ENCODE data around the gene EYA2.

DNA sequence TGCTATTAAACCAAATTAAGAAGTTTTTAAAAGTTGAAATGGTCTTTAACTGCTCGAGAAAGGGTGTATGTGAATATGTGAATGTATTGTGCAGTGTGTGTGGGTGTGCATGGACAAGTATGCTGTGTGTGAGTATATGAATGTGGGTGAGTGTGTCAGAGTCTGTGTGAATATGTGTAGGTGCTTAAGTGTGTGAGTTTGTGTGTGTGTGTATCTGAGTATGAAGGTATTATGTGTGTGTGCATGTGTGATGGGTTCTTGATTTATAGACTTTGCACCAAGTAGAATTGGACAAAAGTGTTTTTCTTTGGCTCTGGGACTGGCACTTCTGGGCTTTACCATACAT lies 21.6 kb downstream of the EYA2 start:
- no peak for TF ChIP-seq EZH2 (IDR thresholded peaks at IDR 0.05; ENCODE audit: low read length, unreplicated experiment)
- TF ChIP-seq, protein P1, sequence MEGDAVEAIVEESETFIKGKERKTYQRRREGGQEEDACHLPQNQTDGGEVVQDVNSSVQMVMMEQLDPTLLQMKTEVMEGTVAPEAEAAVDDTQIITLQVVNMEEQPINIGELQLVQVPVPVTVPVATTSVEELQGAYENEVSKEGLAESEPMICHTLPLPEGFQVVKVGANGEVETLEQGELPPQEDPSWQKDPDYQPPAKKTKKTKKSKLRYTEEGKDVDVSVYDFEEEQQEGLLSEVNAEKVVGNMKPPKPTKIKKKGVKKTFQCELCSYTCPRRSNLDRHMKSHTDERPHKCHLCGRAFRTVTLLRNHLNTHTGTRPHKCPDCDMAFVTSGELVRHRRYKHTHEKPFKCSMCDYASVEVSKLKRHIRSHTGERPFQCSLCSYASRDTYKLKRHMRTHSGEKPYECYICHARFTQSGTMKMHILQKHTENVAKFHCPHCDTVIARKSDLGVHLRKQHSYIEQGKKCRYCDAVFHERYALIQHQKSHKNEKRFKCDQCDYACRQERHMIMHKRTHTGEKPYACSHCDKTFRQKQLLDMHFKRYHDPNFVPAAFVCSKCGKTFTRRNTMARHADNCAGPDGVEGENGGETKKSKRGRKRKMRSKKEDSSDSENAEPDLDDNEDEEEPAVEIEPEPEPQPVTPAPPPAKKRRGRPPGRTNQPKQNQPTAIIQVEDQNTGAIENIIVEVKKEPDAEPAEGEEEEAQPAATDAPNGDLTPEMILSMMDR (conservative IDR thresholded peaks at IDR 0.05; ENCODE audit: low read depth, low read length), result no peak
